GM19328 (cell line): ENCODE results near the gene ANKRD6.

ENCODE experiments used
- ATAC-seq: cut with Tn5 transposase; IDR thresholded peaks from one replicate; pipeline ENCODE4 v1.9.1; 2021; ENCODE audit warnings: mild to moderate bottlenecking, moderate library complexity; ENCODE audit not compliant: unreplicated experiment

ANKRD6 gene

GRCh38 chr6:89682991-89683390, 250.0 kb downstream of the ANKRD6 start:
- ATAC-seq = no peak
